MM.1S (cell line): ENCODE results near the gene ABTB2.

Experiments
- EZH2 ChIP-seq: fragments of 300-600 bp; sonication (generic); optimal IDR thresholded peaks from 2 replicates; pipeline ENCODE3; 2017; ENCODE audit warnings: low read depth, mild to moderate bottlenecking, antibody characterized with exemption, low read length, mixed read lengths
- EZH2phosphoT487 ChIP-seq: fragments of 300-600 bp; sonication (generic); IDR thresholded peaks from 2 replicates; pipeline ENCODE4 v1.6.1; 2018; ENCODE audit warnings: antibody characterized with exemption, low read length
- TF ChIP-seq, protein P1 (sequence below): fragments of 300-600 bp; sonication (generic); IDR thresholded peaks from 2 replicates; pipeline ENCODE4 v1.5.1; 2016; ENCODE audit warnings: antibody characterized with exemption, low read length, mixed read lengths

GRCh38 chr11:34309965-34310364, 47.8 kb downstream of the ABTB2 start:
- TF ChIP-seq, protein P1, sequence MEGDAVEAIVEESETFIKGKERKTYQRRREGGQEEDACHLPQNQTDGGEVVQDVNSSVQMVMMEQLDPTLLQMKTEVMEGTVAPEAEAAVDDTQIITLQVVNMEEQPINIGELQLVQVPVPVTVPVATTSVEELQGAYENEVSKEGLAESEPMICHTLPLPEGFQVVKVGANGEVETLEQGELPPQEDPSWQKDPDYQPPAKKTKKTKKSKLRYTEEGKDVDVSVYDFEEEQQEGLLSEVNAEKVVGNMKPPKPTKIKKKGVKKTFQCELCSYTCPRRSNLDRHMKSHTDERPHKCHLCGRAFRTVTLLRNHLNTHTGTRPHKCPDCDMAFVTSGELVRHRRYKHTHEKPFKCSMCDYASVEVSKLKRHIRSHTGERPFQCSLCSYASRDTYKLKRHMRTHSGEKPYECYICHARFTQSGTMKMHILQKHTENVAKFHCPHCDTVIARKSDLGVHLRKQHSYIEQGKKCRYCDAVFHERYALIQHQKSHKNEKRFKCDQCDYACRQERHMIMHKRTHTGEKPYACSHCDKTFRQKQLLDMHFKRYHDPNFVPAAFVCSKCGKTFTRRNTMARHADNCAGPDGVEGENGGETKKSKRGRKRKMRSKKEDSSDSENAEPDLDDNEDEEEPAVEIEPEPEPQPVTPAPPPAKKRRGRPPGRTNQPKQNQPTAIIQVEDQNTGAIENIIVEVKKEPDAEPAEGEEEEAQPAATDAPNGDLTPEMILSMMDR, result no peak
- TF ChIP-seq EZH2 (no peak), EZH2phosphoT487 (no peak)
